Esophagus squamous epithelium (tissue), 5 donors: ENCODE data around the gene UCKL1. TPM values are rescaled to one million over a fixed set of nuclear protein-coding genes. Genes with fewer than 3 reads are reported as not detected.

Experiments used
- DNase-seq: peaks from one replicate; lab custom pipeline; 2025; lab: John Stamatoyannopoulos, UW
- H3K27ac ChIP-seq, 4 donors: fragments of 200-600 bp; sonication (generic); one replicate each; pipeline ENCODE4 v1.5.1; 2016 to 2019; ENCODE audit warnings: mild to moderate bottlenecking in 1 of 4
- H3K27me3 ChIP-seq, 4 donors: fragments of 200-600 bp; sonication (generic); 1 replicate in 3 of 4; 2 replicates in 1 of 4; pipeline versions ENCODE4 v1.5.1 to v1.6.0; 2017 to 2021; ENCODE audit warnings: antibody characterized with exemption in 1 of 4
- H3K36me3 ChIP-seq, 3 donors: fragments of 200-600 bp; sonication (generic); one replicate each; pipeline ENCODE4 v1.5.1; 2016 to 2019
- H3K4me1 ChIP-seq, 3 donors: fragments of 200-600 bp; sonication (generic); one replicate each; pipeline ENCODE4 v1.5.1; 2017 to 2019
- H3K4me3 ChIP-seq, 4 donors: fragments of 200-600 bp; sonication (generic); 1 replicate in 3 of 4; 2 replicates in 1 of 4; pipeline ENCODE4 v1.5.1; 2016 to 2019; ENCODE audit warnings: mild to moderate bottlenecking in 2 of 4, moderate library complexity in 1 of 4
- H3K9me3 ChIP-seq, 3 donors: fragments of 200-600 bp; sonication (generic); one replicate each; pipeline ENCODE4 v1.5.1; 2016 to 2019
- POLR2A ChIP-seq, 4 donors: fragments of 450-650 bp; IDR thresholded peaks; one replicate each; pipeline ENCODE4 v1.6.1; 2017; ENCODE audit warnings: antibody characterized with exemption in 4 of 4, mild to moderate bottlenecking in 4 of 4, moderate library complexity in 3 of 4
- WGBS, 2 donors: methylation state at CpG; one replicate each; pipeline ENCODE4 v1.1.5; 2018; 5-methylcytosine and 5-hydroxymethylcytosine counted together
- intact Hi-C: fragments of 100-400 bp; cut with DNase I; formaldehyde crosslinking; loops from one replicate; pipeline ENCODE4 v1.15.0; 2022
- total RNA-seq, 4 donors: library from RNA; depleted of rRNA; stranded (reverse); fragments of >200 nt; gene quantifications; one replicate each; pipeline ENCODE4 v1.1.0, GENCODE V29; 2016
- TF ChIP-seq, protein P1 (sequence below), 6 experiments: fragments of 450-650 bp in 4 of 6; fragments of 200-600 bp in 2 of 6; sonication (generic) in 2 of 6; IDR thresholded peaks; one replicate each; pipeline ENCODE4 v1.5.1; 2016 to 2019; ENCODE audit warnings: antibody characterized with exemption in 6 of 6, mild to moderate bottlenecking in 4 of 6, moderate library complexity in 4 of 6
- donor health status: DM: yes; HTN: yes; CAD: no.

Gene UCKL1
- total RNA-seq, 4 donors from 2014 or later, result 23.1 to 38.0 (median 25.6) TPM

DNA sequence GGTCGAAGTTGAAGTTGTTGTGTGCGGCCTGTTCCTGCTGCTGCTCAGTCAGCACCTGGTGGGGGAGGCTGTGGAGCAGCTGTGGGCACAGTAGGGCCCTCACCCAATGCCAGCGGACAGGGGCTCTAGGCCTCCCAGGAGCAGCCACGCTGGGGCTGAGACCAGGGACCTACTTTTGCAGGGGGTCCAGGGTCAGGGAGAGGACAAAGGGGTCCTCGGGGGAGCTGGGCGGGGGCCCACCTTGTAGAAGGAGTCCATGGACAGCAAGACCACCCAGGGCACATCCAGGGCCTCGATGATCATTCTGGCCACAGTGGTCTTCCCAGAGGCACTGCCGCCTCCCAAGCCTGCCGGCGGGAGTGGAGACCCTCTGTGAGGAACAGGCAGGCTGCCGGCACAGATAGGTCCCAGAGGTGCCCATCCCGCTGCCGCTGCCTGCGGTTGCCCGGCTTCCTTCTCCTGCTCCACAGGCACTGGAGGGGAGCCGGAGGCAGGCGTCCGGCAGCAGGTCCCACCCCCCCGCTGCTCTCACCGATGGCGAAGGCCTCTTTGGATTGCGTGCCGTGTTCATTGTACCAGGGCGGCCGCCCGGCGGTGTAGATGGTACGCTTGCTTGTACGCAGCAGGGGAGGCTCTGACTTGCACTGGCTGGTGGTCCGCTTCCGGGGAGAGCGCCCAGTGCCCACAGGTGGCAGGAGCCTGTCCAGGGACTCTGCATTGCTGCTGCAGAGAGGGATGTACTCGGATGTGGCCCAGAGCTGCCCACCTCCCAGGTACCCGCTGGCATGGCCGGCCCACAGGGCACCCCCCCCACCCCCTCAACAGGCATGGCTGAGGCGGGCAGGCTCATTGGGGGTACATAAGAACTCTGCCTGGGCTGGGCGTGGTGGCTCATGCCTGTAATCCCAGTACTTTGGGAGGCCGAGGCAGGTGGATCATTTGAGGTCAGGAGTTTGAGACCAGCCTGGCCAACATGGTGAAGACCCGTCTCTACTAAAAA is 10.0 kb downstream of the UCKL1 start:
- Histone ChIP-seq H3K9me3 (no peaks in the 10 kb centered on the region), H3K36me3 (peaks cover 14 to 48% (median 26%) of the 10 kb centered on the region in 3 donors), H3K27me3 (no peaks in the 10 kb centered on the region), H3K4me1 (peaks cover 45 to 86% (median 59%) of the 10 kb centered on the region in 3 donors), H3K4me3 (no peak overlapping the region), H3K27ac (peak overlapping the region in 2 of 4 donors; percentile 94 to 99)
- WGBS, 2 donors, result 72 to 96% methylated on average over 4 of the region's 39 CpGs
- no peak for DNase-seq
- intact Hi-C loops, result no loop called here
- TF ChIP-seq POLR2A (IDR thresholded peaks at IDR 0.05), result no peak
- TF ChIP-seq, protein P1, sequence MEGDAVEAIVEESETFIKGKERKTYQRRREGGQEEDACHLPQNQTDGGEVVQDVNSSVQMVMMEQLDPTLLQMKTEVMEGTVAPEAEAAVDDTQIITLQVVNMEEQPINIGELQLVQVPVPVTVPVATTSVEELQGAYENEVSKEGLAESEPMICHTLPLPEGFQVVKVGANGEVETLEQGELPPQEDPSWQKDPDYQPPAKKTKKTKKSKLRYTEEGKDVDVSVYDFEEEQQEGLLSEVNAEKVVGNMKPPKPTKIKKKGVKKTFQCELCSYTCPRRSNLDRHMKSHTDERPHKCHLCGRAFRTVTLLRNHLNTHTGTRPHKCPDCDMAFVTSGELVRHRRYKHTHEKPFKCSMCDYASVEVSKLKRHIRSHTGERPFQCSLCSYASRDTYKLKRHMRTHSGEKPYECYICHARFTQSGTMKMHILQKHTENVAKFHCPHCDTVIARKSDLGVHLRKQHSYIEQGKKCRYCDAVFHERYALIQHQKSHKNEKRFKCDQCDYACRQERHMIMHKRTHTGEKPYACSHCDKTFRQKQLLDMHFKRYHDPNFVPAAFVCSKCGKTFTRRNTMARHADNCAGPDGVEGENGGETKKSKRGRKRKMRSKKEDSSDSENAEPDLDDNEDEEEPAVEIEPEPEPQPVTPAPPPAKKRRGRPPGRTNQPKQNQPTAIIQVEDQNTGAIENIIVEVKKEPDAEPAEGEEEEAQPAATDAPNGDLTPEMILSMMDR (IDR thresholded peaks at IDR 0.05), result no peak

DNA sequence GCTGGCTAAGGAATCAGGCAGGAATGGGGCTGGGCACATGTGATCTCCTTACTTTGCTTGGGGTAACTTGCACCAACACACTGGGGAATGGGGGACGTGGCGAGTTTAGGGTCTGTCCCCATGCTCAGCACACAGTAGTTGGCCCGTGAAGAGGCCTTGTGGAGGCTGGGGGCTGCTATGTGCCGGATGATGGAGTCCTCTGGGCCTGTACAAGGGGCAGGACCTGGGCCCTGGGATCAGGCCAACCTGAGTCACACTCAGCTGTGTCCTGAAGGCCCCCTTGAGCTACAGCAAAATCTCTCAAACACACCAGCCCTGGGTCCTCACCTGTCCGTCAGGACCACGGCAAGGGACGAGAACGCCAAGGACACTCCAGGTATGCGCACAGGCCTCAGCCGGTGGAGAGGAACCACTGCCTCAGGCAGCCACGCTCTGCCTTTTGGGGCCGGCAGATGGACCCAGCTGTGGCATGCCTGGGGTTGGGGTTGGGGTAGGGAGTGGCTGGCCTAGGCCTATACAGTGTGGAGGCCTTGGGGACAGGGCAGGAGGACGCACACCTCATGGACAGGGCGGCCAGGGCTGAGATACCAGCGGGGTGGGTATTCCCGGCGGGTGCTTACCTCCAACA is 11.1 kb downstream of the UCKL1 start:
- 40 to 89% methylated on average over 1 to 7 of the region's 17 CpGs for whole genome bisulfite sequencing, 2 donors
- peak overlapping the region in 1 of 4 donors; percentile 18 for H3K27ac ChIP-seq
- H3K4me3 ChIP-seq, result no peak overlapping the region
- TF ChIP-seq, protein P1 (IDR thresholded peaks at IDR 0.05), result no peak
- TF ChIP-seq POLR2A (IDR thresholded peaks at IDR 0.05), result no peak
- no peaks in the 10 kb centered on the region for H3K27me3 ChIP-seq
- intact Hi-C loops, result no loop called here
- peaks cover 25 to 59% (median 35%) of the 10 kb centered on the region in 3 donors for H3K36me3 ChIP-seq
- H3K4me1 ChIP-seq, result peaks cover 39 to 82% (median 48%) of the 10 kb centered on the region in 3 donors
- DNase-seq, result no peak
- H3K9me3 ChIP-seq, result no peaks in the 10 kb centered on the region

DNA sequence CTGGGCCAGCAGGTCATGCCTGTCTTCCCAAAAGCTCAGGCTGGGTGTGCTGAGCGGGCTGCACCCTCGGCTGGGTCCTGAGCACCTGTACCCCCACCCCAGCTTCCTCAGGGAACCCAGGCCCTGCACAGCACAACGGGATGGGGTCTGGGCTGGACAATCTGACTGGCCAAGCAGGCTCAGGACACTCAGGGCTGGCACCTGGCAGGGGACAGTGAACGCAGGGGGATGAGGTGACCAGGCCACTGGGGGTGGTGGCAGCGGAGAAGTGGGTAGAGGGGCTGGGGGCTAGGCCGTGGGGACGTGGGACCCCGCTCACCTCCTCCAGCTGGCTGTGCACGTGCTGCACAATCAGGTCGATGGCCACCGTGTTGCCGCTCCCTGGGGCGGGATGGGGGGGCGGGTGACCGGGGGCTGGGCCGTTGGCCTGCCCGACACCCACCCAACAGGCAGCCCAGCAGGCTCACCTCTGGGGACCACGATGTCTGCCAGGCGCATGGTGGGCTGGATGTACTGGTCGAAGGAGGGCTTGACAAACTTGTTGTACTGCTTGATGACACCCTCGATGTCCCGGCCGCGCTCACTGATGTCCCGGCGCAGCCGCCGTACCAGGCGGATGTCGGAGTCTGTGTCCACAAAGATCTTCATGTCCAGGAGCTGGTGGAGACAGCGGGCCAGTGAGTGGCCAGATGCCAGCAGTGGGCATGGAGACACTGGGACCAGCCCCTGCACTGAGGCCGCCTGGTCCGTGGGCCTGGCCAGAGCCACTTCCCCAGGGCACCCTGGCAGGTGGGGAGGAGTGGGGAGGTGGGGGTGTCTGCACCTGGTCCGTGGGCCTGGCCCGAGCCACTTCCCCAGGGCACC is 11.9 kb downstream of the UCKL1 start:
- no peak for TF ChIP-seq POLR2A (IDR thresholded peaks at IDR 0.05)
- TF ChIP-seq, protein P1 (IDR thresholded peaks at IDR 0.05), result no peak
- Histone ChIP-seq H3K27ac (peak overlapping the region in 3 of 4 donors; percentile 7 to 96 (median 90)), H3K4me3 (no peak overlapping the region), H3K27me3 (no peaks in the 10 kb centered on the region), H3K4me1 (peaks cover 31 to 76% (median 40%) of the 10 kb centered on the region in 3 donors), H3K9me3 (no peaks in the 10 kb centered on the region), H3K36me3 (peaks cover 29 to 67% (median 43%) of the 10 kb centered on the region in 3 donors)
- intact Hi-C loops, result no loop called here
- 83 to 93% methylated on average over 4 to 6 of the region's 35 CpGs for WGBS, 2 donors
- DNase-seq, result no peak

DNA sequence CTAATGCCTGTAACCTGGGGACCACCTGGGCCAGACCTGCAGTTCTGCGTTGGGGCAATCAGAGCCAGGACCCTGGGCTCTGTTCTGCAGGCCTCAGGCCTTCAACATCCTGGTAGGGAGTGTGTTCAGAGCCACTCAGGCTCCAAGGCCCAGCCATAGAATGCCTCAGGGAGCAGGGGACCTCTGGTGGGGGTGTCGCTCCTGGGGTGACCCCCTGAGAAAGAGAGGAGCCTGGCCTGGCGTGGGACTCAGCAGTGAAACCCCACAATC is 12.5 kb downstream of the UCKL1 start:
- DNase-seq, result no peak
- intact Hi-C loops, result no loop called here
- Histone ChIP-seq H3K36me3 (peaks cover 29 to 73% (median 44%) of the 10 kb centered on the region in 3 donors), H3K4me3 (no peak overlapping the region), H3K9me3 (no peaks in the 10 kb centered on the region), H3K4me1 (peaks cover 25 to 76% (median 34%) of the 10 kb centered on the region in 3 donors), H3K27ac (peak overlapping the region; percentile 90 to 96 (median 92)), H3K27me3 (no peaks in the 10 kb centered on the region)
- WGBS, 2 donors, result 93% methylated on average over 3 of the region's 3 CpGs; no CpG with 5 or more reads in 1 of the 2 donors
- TF ChIP-seq, protein P1 (IDR thresholded peaks at IDR 0.05), result no peak
- TF ChIP-seq POLR2A (IDR thresholded peaks at IDR 0.05), result no peak
